Left ventricle myocardium inferior (tissue), 1 donor: ENCODE measurements around the gene MOB3A. TPM values are rescaled to one million over a fixed set of nuclear protein-coding genes. Genes with fewer than 3 reads are reported as not detected.
"Not testable (repeated sequence)": the region's sequence is repeated elsewhere in the genome, so short reads cannot be mapped to it uniquely, and the experiment has no call there.

Experiments
- DNase-seq: peaks from one replicate; pipeline ENCODE4 v3.0.0-alpha.2; 2020
- H3K27ac ChIP-seq: fragments of 200-600 bp; replicated peaks from 2 replicates; pipeline ENCODE4 v1.8.0; 2021
- H3K27me3 ChIP-seq: fragments of 200-600 bp; 2 replicates; pipeline ENCODE4 v1.8.0; 2021; ENCODE audit warnings: low read depth
- H3K36me3 ChIP-seq: fragments of 200-600 bp; 2 replicates; pipeline ENCODE4 v1.8.0; 2021
- H3K4me1 ChIP-seq: fragments of 200-600 bp; 2 replicates; pipeline ENCODE4 v1.8.0; 2021
- H3K4me3 ChIP-seq: fragments of 200-600 bp; 2 replicates; pipeline ENCODE4 v1.8.0; 2021; ENCODE audit warnings: mild to moderate bottlenecking, moderate library complexity
- H3K9me3 ChIP-seq: fragments of 200-600 bp; replicated peaks from 2 replicates; pipeline ENCODE4 v1.8.0; 2021
- CTCF ChIP-seq: fragments of 200-600 bp; IDR thresholded peaks from 2 replicates; pipeline ENCODE4 v1.8.0; 2021; ENCODE audit warnings: antibody characterized with exemption, mild to moderate bottlenecking, borderline replicate concordance
- intact Hi-C: fragments of 100-400 bp; cut with micrococcal nuclease; formaldehyde crosslinking; loops from one replicate; pipeline ENCODE4 v1.11.0; 2022
- total RNA-seq: library from RNA; stranded (reverse); fragmentation: NEBNext Ultra II Directional; extraction: Animal tissue kit (Norgen Biotek cat#: 25700); gene quantifications from one replicate; pipeline ENCODE4 v1.2.1, GENCODE V29; 2021
- donor health status: DM: no; HTN: yes; CAD: no; lungs with severe emphysema.

MOB3A gene
- total RNA-seq, 1 donor from 2014 or later, result 16.1 TPM

GRCh38 chr19:2087621-2088100 lies 8.5 kb downstream of the MOB3A start:
- H3K36me3 ChIP-seq, result peaks cover 13% of the 10 kb centered on the region
- H3K4me3 ChIP-seq, result no peak overlapping the region
- intact Hi-C loops, result no loop called here
- no peaks in the 10 kb centered on the region for H3K9me3 ChIP-seq
- H3K27ac ChIP-seq, result peak overlapping the region; percentile 9
- H3K4me1 ChIP-seq, result peaks cover 63% of the 10 kb centered on the region
- no peak for DNase-seq
- no peak for TF ChIP-seq CTCF
- no peaks in the 10 kb centered on the region for H3K27me3 ChIP-seq

GRCh38 chr19:2086695-2087620 lies 9.2 kb downstream of the MOB3A start:
- H3K4me3 ChIP-seq, H3K27me3 ChIP-seq, DNase-seq, intact Hi-C loops, H3K9me3 ChIP-seq: not testable (repeated sequence)
- peak overlapping the region; percentile 9 for H3K27ac ChIP-seq
- H3K36me3 ChIP-seq, result peaks cover 13% of the 10 kb centered on the region
- H3K4me1 ChIP-seq, result peaks cover 61% of the 10 kb centered on the region

DNA sequence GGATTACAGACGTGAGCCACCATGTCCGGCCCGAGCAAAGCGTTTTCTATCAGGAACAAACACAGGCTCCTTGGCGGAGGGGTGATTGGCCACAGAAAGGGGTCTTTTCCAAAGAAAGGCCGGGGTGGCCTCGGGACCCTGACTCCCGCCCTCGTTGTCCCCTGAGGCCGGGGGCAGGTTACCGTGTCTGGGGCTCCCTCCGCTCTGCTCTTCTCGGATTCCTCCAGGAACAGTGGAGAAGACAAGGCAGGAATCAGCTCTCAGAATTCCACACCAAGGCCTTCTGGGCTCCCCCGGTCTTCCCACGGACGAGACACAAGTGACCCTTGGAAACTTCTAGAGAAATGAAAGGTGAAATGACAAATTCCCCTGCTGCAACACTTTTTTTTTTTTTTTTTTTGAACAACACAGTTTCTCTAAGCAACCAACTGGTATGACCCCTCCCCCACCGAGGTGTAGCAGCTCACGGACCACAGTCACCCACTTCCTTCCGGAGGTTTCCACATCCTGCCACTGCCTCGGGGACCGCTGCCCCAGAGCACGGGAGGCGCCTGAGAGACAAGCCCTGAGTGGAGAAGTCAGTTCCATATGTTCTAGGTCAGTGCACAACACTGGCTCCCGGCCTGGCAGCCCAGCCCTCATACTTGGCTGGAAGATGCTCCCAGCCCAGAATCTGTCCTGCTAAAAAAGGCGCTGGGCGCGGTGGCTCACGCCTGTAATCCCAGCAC lies 11.0 kb downstream of the MOB3A start:
- no peak for TF ChIP-seq CTCF
- Histone ChIP-seq H3K9me3 (no peaks in the 10 kb centered on the region), H3K36me3 (peaks cover 30% of the 10 kb centered on the region), H3K27ac (peak overlapping the region; percentile 57), H3K27me3 (no peaks in the 10 kb centered on the region), H3K4me3 (no peak overlapping the region), H3K4me1 (peaks cover 46% of the 10 kb centered on the region)
- peak; percentile 64 for DNase-seq
- intact Hi-C loops, result no loop called here

- Histone ChIP-seq H3K4me3 (peak overlapping the region; percentile 3), H3K27ac (peak overlapping the region; percentile 57), H3K27me3 (no peaks in the 10 kb centered on the region), H3K36me3 (peaks cover 48% of the 10 kb centered on the region), H3K4me1 (peaks cover 34% of the 10 kb centered on the region), H3K9me3 (no peaks in the 10 kb centered on the region)
- intact Hi-C loops, result no loop called here
- DNase-seq, result no peak
- no peak for TF ChIP-seq CTCF
Observed at GRCh38 chr19:2083174-2083854, 12.8 kb downstream of the MOB3A start.

- intact Hi-C loops, result no loop called here
- H3K4me1 ChIP-seq, result peaks cover 31% of the 10 kb centered on the region
- no peak for DNase-seq
- H3K36me3 ChIP-seq, result peaks cover 60% of the 10 kb centered on the region
- TF ChIP-seq CTCF, result no peak
- H3K9me3 ChIP-seq, result no peaks in the 10 kb centered on the region
- H3K27ac ChIP-seq, result peak overlapping the region; percentile 27
- H3K4me3 ChIP-seq, result no peak overlapping the region
- H3K27me3 ChIP-seq, result no peaks in the 10 kb centered on the region
Observed at GRCh38 chr19:2081873-2082810, 14.0 kb downstream of the MOB3A start.
